Fibroblast of peridontal ligament (primary cell): ENCODE results near the gene RIMOC1.
A peak's percentile ranks its signal among the peaks of the same experiment; 100 is the strongest.

Experiments
- DNase-seq: peaks from one replicate; pipeline ENCODE4 v3.0.0-alpha.2; 2010; ENCODE audit errors: extremely low read depth

The RIMOC1 gene, protein sequence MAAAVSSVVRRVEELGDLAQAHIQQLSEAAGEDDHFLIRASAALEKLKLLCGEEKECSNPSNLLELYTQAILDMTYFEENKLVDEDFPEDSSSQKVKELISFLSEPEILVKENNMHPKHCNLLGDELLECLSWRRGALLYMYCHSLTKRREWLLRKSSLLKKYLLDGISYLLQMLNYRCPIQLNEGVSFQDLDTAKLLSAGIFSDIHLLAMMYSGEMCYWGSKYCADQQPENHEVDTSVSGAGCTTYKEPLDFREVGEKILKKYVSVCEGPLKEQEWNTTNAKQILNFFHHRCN

DNA sequence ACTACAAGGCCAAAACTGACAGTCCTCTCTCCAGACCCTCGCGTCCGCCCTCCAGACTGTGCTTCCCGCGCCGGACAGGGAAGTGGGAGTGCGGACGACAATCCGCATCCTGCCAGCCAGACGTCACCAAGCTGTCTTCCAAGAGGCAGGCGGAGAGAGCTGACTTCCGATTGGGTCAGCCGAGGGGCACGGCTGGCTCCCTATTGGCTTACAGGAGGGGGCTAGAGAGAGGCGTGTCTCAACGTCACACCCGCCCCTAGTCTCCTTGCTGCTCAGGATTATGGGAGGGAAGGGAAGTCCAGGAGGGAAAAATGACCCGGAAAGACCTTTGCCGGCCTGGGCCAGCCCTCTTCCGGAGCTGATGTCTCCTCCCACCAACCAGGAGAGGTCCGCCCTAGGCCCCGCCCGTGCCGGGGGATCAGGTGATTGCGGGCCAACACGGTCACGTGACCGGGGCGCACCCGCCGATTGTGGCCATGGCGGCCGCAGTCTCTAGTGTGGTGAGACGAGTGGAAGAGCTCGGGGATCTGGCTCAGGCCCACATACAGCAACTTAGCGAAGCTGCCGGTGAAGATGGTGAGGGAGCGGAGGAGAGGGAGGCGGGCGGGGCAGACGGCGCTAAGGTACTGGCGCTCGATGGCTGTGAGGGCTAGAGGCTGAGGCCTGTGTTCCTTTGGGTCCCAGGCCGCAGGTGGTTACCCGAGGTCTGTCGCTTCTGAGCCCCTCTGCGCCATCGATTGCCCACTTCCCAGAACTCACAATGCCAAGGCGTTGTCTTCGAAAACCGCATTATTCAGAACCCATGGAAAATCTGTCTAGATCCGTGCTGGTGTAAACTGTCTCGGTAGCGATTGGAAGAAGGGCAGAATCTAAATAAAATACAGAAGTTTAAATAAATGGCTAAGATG lies at the start of gene RIMOC1:
RIMOC1 (plus strand) TSS at position 453 of the 908 bp plus-strand sequence; CDS start at position 477, 24 bp downstream.
- DNase-seq: peak; percentile 100

DNA sequence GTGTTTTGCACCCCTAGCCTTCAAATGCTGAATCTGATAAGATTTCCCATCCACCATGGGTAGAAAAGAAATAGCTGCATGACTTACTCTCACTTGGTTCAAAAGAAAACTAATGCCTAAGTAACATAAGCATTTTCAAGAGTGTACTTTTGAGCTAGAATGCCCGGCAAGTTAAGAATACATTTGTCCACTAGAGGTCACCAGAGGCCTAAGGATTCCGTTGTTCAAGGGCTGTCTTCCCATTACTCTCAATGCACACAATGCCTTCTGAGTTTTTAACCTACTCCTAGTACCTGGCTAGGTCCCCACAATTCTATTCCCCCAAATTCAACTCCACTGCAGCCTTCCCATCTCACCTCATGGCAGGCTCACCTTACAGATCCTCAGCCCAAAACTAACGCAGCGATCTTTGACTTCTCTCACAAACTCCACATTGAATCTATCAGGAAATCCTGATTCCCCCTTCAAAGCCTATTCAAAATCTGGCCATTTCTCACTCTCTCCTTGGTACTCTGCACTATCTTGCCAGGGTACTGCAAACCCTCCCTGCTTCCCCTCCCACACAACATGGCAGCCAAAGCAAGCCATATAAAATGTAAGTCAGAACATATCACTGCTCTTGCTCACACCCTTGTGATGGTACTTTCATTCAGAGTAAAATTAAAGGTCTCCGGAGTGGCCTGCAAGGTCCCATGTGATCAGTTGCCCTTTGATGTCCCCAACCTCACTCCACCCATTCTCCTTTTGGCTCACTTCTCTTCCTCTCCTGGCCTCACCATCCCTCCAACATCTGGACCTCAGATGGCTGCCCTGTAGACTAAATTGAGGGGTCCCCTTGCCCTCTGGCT lies 47.3 kb upstream of the RIMOC1 start:
- DNase-seq: peak; percentile 89

DNA sequence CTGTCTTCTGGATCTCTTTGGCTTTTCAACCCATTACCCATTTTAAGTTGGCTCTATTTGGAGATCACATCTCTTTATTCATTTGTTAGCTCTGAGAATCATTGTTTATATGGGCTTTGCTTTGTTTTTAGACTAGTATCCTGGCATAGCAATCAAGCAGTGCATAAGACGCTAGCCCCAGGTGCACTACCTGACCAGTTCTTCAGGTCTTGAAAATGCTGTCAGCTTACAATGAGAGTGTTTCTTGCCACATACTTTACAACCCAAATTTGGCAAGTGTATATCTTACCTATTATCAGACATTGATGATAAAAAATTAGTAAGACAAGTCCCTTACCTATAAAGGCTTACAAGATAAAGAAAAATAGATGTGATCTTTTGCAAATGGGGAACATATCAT lies 46.2 kb upstream of the RIMOC1 start:
- no peak for DNase-seq

DNA sequence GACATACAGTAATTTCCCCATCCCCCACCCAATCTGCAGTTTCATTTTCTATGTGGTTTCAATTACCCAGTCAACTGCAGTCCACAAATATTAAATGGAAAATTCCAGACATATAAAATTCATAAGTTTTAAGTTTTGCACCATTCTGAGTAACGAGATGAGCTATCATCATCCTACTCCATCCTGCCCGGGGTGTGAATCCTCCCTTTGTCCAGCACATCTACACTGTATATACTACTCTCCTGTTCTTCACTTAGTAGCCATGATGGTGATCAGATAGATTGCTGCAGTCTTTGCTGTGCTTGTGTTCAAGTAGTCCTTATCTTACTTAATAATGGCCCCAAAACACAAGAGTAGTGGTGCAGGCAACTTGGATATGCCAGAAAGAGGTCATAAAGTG lies 45.3 kb upstream of the RIMOC1 start:
- no peak for DNase-seq

DNA sequence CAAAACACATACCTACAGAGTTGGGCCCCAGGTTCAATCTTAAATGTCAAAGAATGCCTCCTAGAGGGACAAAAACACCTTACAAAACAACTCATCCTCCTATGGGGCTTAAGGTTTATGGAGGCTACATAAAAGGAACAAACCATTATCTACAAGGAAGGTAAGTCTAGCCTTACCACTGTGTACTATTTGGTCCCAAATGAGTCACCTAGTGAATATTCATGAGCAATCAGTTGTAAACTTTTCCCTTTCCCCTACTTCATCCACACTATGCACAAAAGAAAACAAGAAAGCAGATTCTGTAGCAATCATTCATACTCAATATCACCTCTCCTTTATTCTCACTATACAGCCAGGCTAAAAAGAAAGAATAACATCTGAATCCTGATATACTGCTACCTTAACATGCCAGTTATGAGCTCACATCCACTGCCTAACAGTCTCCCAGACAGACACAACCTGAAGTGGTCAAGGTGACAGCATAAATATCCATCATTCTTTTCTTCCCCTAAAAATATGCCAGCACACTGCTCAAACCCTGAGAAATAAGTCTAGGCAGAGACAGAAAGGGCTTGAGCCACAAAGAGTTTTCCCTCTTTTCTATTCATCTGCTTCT lies 40.2 kb upstream of the RIMOC1 start:
- DNase-seq: peak; percentile 42

DNA sequence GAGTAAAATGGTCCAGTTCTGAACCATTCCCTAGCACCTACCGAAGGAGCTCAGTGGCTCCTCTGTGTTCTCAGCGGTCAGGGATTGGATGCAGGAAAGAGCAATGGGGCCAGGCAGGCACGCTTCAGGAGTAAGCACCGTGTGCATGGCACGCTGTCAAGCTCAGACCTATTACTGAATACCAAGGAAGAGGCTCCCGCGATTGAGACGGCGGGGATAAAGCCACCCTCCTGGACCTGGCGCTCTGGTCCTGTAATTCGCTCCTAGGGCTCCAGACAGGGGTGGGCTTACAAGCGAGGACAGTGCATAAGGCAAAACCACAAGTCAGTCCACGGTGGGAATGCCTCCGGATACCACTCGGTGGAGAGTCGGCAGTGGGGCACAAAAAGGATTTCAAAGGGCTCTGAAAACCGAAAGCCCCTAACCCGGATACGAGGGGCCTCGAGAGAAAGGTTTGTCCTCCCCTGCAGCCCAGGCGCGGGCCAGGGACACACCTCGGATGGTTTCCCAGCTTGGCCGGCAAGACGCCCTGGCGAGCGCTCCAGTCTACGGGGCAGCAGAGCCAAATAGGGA lies 34.9 kb upstream of the RIMOC1 start:
- peak; percentile 33 for DNase-seq

DNA sequence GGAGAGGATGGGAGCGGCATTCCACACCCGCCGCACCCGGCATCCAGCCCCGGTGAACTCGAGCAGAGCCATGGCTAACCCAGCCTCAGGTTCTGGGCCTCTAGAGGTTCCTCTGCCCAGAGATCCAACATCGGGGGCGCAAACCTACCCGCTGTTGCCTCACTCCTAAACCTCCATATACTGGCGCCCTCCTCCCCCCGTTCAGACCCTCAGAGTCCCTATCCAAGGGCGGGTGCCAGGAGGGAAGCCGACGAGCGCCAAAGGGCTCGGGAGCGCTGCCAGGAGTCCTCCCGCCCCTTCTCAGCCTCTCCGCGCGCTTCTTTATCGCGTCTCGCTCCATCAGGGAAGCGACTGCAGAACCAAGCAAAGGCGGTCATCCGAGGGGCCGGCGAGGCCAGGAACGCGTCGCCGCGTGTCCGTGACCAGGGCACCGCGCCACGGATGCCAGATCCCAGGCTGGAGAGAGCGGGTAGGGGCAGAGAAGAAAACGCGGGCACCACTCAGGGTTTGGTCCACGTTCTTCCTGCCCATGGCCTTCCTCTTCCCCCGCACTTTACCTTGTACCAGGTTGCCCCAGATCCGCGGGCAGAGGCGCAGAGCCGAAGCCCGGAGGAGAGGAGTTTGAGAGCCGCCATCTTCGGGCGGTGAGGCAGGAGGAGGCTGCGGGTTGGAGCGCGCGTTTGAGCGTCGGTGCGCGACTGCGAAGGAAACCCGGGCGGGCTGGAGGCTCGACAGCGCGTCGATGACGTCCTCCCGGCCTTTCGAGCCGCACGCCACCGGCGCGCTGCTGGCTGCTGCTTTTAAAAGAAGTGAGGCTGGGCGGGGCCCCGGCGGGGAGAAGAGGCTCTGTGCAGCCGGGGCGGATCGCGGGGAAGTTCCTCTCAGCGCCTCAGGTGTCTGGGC lies 34.2 kb upstream of the RIMOC1 start, which contains the start of gene OXCT1:
OXCT1 (minus strand) TSS at position 702 of the 903 bp plus-strand sequence; CDS start at position 635, 67 bp downstream.
- DNase-seq: peak; percentile 75

DNA sequence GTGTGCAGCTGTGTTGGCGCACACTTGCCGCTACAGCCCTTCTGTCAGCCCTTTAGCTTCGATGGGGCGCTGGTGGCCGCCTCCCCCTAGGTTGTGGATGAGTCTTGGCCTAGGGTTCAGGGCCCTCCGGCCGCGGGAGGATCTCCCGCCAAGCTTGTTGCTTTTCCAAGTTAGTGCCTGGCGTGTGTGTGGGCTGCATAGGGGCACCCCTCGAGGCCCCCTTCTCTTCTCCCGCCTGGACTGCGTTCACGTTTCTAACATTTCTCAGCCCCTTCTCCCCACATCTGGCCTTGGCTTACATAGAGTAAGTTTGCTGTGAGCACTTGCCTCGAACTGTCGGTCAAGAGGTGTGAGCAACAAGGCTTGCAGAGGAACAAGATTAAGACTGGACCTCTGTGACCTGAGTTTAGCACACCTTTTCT lies 33.5 kb upstream of the RIMOC1 start:
- no peak for DNase-seq

DNA sequence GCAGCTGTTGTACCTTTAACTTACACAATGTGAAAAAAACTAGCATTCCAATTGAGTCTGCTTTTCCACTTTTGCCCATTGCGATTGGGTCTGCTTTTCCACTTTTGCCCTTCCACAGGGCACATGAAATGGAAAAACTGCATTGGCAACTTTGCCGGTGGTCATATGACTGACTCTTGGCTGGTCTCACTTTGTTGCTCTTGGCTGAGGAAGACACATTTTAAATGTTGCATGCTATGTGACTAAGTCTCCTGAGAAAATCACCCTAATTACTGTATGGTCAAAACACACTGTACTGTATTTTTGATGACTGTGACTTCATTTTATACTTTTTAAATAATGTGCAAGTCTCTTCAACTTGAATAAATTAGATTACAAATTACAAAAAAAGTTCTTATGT lies 32.3 kb upstream of the RIMOC1 start:
- peak; percentile 89 for DNase-seq

DNA sequence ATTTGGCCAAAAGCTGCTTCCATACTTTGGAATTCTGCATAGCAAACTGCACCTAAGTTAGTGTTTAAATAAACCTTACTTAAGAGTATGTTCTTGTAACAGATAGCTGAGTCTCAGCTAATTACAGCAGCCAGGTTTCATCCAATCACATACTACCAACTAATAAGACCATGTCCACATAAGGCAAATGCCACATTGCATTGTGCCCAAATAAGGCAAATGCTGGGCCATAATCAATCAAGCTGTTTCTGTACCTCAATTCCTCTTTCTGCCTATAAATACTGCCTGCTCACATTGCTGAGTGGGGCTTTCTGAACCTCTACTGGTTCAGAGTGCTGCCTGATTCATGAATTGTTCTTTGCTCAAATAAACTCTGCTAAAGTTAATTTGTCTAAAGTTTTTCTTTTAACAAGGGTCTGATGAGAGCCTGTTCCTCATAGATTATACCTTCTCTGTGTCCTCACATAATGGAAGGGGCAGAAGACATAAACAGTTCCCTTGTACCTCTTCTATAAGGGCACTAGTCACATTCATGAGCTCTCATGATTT lies 29.6 kb upstream of the RIMOC1 start:
- DNase-seq: no peak

DNA sequence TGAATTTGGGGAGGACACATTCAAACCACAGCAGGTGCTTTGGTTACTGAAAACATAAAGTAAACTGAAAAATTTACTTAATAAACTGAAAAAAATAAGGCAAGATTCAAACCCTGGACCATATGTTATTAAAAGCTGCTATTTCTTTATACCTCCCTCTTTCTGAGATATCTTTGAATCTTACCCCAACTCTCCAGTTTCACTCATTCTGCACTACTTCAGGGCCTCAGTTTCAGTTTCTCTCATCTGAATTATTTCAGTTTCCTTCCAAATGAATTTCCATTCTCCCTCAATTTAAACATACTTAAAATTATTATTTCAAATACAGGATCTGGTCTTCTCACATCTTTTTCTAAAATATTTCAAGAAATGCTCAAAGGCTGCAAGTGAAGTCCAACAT lies 29.0 kb upstream of the RIMOC1 start:
- no peak for DNase-seq

DNA sequence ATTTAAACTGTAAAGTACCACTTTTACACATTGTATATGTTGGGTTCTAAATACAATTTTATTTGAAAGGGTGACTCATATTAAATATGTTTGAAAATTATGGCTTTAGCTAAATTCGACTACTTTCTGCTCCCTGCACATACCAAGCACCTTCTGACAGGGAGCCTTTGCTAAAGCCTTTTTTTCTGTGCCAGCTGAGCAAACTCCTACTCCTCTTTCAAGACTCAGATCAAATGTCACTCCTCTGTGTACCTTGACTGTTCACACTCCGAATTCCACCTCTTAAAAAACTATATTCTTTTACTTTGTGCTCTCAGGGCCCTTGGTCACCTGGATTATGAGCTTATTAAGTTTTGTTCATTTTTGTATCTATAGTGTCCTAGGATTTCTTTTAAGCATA lies 27.5 kb upstream of the RIMOC1 start:
- no peak for DNase-seq

DNA sequence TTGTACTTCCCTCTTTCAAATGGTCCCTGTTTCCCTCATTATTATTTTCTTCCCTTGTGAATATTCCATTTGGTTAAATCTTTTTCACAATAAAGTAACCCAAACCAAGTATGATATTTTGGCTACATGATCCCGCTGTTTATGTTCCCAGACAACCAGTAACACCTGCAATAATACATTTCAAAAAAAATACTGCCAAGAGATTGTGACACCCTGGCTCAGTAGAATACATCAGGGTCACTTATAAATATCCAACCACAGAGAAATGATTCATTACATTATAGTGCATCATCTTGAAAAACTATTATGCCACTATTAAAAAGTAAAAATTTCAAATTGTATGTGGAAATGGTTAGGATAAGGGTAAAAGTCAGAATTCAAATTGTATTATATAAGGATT lies 26.7 kb upstream of the RIMOC1 start:
- no peak for DNase-seq

DNA sequence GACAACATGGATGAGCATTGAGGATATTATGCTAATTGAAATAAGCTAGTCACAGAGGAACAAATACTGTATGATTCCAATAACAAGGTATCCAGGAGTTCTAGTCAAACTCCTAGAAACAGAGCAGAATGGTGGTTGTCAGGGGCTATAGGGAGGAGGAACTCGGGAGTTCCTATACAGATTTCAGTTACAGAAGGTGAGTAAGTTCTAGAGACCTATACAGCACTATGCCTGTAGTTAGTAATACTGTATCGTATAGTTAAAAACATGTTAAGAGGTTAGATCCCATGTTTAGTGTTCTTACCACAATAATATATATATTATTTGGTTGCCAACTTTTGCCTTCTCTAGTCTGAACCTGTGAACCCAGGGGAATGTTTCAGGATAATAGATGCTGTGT lies 26.0 kb upstream of the RIMOC1 start:
- DNase-seq: no peak

DNA sequence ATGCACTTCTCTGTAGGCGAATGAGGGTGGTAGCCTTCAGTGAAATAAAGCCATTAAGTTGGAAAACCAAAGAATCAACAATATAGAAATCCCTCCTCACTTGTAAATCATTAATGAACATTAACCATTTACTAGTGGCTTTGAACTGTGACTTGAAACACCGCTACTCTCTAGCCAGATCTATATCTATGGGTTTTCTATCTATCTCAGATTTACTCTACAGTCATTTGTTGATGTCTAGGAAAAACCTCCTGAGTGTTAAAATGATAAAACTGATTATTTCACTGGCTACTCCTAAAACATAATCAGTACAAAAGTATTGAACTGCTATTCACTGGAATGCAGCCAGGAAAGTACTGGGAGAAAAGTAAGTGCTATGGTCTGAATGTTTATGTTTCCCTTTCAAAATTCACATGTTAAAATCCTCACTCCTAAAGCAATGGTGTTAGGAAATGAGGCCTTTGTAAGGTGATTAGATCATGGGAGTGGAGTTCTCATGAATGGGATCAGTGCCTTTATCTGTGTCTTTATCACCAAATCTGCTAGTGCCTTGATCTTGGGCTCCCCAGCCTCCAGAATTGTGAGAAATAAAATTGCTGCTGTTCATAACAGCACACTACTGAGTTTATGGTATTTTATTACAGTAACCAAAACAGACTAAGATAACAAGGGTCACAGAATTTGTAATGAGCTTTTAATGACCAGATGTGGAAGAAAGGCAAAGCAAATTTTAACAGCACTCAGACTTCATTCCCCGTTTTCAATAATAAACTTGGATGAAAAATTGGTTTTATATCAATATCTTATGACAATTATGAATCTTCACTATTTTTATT lies 25.3 kb upstream of the RIMOC1 start:
- DNase-seq: no peak

DNA sequence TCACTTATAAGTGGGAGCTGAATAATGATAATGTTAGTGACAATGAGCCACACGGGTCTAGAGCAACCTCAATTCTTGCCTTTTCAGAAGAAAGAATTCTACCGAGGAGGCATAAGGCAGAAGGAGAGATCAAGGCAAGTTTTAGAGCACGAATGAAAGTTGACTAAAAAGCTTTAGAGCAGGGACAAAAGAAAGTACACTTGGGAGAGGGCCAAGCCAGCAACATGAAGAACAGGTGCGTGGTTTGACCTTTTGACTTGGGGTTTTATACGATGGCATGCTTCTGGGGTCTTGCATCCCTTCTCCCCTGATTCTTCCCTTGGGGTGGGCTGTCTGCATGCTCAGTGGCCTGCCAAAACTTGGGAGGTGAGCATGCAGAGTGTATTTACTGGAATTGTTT lies 21.4 kb upstream of the RIMOC1 start:
- no peak for DNase-seq

DNA sequence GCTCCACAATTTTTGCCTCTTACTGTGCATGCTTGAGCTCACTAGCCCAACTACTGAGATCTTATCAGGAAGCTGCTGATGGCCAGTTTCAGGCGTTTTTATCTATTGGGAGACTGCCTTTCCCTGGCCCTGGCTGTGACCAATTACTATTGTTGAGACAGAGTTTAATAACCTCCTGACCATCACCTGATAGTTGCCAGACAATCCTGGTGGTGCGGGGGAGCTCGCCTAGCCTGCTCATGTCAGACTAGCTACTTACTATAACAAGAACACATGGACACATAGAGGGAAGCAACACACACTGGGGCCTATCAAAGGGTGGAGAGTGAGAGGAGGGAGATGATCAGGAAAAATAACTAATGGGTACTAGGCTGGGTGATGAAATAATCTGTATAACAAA lies 20.9 kb upstream of the RIMOC1 start:
- DNase-seq: no peak

DNA sequence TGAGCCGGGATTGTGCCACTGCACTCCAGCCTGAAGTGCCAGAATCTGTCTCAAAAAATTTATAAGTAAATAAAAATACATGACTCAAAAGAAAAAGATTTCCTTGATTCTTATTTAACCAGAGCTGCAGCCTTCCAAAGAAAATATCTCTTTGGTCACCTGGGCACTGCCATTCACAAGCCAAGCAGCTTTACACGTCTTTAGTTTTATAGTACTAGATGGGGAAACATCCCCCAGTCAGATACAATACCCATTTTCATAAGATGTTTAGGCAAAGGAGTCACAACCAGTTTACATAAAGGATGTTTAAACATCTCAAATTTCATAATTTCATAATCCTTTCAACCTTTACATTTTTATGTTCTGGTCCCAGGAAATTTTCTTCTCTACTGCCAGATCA lies 20.2 kb upstream of the RIMOC1 start:
- DNase-seq: no peak

DNA sequence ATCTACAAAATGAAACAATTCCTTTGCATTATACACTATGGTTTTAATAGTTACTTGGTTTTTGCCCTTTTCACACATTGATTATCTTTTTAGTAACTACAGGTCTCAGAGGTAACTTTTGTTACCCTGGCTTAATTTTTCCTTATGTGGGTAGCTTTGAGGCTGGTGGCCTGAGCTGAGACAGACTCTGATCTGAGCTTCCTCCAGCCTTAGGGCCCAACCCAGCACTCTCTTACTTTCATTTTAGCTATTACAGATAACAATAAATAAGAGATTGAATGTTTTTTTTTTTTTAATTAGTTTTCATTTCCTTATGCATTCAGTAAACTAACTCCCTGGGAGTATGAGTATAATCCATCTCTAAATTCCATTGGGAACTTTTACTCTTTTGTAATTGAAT lies 18.9 kb upstream of the RIMOC1 start:
- DNase-seq: no peak
